Chondrocyte (in vitro differentiated cells): ENCODE data around the gene LHFPL2. TPM values are rescaled to one million over a fixed set of nuclear protein-coding genes. Genes with fewer than 3 reads are reported as not detected.

Experiments
- DNase-seq: peaks from one replicate; pipeline ENCODE4 v3.0.0; 2021; ENCODE audit warnings: mixed read lengths, low spot score
- H3K27ac Mint-ChIP-seq: one replicate; pipeline ENCODE4 v1.8.0; 2021; ENCODE audit warnings: mild to moderate bottlenecking, moderate library complexity, mixed read lengths; ENCODE audit not compliant: unreplicated experiment
- H3K27me3 Mint-ChIP-seq: 2 replicates; pipeline ENCODE4 v1.8.0; 2021; ENCODE audit warnings: low read depth, mixed read lengths
- H3K36me3 Mint-ChIP-seq: 2 replicates; pipeline ENCODE4 v1.8.0; 2021; ENCODE audit warnings: low read depth, mixed read lengths
- H3K4me1 Mint-ChIP-seq: 2 replicates; pipeline ENCODE4 v1.8.0; 2021; ENCODE audit warnings: low read depth, mild to moderate bottlenecking, mixed read lengths
- H3K4me3 Mint-ChIP-seq: one replicate; pipeline ENCODE4 v1.8.0; 2021; ENCODE audit warnings: mild to moderate bottlenecking, moderate library complexity, mixed read lengths; ENCODE audit not compliant: unreplicated experiment
- H3K9me3 Mint-ChIP-seq: 2 replicates; pipeline ENCODE4 v1.8.0; 2021; ENCODE audit warnings: low read depth, mixed read lengths
- CTCF ChIP-seq: fragments of 200-600 bp; sonication (generic); IDR thresholded peaks from 2 replicates; pipeline ENCODE4 v1.5.0; 2021; ENCODE audit warnings: antibody characterized with exemption, mild to moderate bottlenecking, moderate library complexity
- total RNA-seq: library from RNA; stranded (reverse); gene quantifications from 3 replicates; pipeline ENCODE4 v1.2.1, GENCODE V29; 2021

Gene LHFPL2
- total RNA-seq, 1 donor from 2014 or later, result 49.4 TPM

DNA sequence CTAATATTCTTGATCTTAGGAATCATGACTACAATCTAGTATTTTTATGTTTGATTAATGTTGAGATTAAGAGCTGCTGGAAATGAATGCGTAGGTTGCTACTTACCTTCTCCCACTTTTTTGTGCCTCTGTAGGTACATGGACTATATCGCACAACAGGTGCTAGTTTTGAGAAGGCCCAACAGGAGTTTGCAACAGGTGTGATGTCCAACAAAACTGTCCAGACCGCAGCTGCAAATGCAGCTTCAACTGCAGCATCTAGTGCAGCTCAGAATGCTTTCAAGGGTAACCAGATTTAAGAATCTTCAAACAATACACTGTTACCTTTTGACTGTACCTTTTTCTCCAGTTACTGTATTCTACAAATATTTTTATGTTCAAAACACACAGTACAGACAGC lies 173.2 kb downstream of the LHFPL2 start:
- H3K27ac Mint-ChIP-seq, result no peak overlapping the region
- H3K4me3 Mint-ChIP-seq, result no peak overlapping the region
- no peak for DNase-seq
- H3K27me3 Mint-ChIP-seq, result no peaks in the 10 kb centered on the region
- no peaks in the 10 kb centered on the region for H3K9me3 Mint-ChIP-seq
- no peak for TF ChIP-seq CTCF
- no peaks in the 10 kb centered on the region for H3K36me3 Mint-ChIP-seq
- peaks cover 10% of the 10 kb centered on the region for H3K4me1 Mint-ChIP-seq

- no peak for DNase-seq
- no peak for TF ChIP-seq CTCF
- Mint-ChIP-seq H3K36me3 (no peaks in the 10 kb centered on the region), H3K4me1 (peaks cover 10% of the 10 kb centered on the region), H3K27ac (no peak overlapping the region), H3K27me3 (no peaks in the 10 kb centered on the region), H3K9me3 (no peaks in the 10 kb centered on the region), H3K4me3 (no peak overlapping the region)
Observed at GRCh38 chr5:78473751-78474150, 174.8 kb downstream of the LHFPL2 start.

DNA sequence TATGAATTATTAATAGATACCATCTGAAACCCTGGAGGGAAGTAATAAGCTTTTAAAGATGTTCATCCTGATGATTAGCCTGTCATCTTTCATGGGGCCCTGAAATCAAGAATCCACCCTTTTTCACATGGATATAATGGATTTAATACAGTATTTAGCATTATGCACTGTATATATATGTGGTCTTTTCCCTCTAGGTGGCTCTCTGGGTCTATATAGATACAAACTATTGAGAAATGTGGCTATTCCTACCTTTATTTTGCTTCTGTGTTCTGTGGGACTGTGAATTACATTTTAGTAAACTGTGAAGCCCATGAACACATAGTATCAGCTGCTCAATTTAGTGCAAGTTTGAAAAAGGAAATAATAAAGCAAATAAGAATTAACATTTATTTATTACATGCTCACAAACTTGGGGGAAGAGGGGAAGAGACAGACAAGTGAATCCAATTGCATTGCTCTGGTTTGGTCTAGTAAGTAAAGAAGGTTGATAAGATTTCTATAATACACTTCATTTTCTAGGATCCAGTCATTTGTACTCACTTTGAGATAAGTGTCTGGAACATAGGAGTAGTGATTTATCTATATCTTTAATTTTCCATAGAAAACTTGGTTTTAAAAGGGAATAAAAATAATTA lies 176.0 kb downstream of the LHFPL2 start:
- H3K9me3 Mint-ChIP-seq, result no peaks in the 10 kb centered on the region
- DNase-seq, result no peak
- H3K4me3 Mint-ChIP-seq, result no peak overlapping the region

DNA sequence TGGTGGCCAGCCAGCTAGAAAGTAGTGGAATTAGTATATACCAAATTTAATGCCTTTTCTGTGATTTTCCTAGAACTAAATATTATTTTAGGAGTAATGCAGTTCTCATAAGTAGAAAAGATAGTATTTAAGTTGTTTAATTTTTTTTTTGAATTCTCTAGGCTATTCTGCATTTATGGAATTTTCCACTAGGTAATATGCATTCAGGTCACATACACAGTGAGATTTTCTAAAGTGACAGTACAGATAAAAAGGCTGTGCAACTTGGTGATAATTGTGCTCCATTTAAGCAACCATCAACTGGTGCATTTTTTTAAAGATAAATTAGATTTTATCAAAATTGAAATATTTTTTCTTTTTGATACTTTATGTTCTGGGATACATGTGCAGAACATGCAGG lies 176.7 kb downstream of the LHFPL2 start:
- Mint-ChIP-seq H3K4me3 (no peak overlapping the region), H3K4me1 (peaks cover 9% of the 10 kb centered on the region), H3K9me3 (no peaks in the 10 kb centered on the region), H3K27me3 (no peaks in the 10 kb centered on the region), H3K27ac (no peak overlapping the region), H3K36me3 (no peaks in the 10 kb centered on the region)
- no peak for TF ChIP-seq CTCF
- no peak for DNase-seq

More for the DNA sequence above, 176.0 kb downstream of the LHFPL2 start:
- H3K27me3 Mint-ChIP-seq, result no peaks in the 10 kb centered on the region
- H3K36me3 Mint-ChIP-seq, result no peaks in the 10 kb centered on the region
- TF ChIP-seq CTCF, result peak; percentile 77
- H3K27ac Mint-ChIP-seq, result no peak overlapping the region
- peaks cover 9% of the 10 kb centered on the region for H3K4me1 Mint-ChIP-seq

- Mint-ChIP-seq H3K36me3 (peaks cover 7% of the 10 kb centered on the region), H3K9me3 (no peaks in the 10 kb centered on the region)
- DNase-seq, result no peak
Observed at GRCh38 chr5:78467752-78468357, 180.7 kb downstream of the LHFPL2 start.

More at GRCh38 chr5:78467752-78468357, 180.7 kb downstream of the LHFPL2 start:
- Mint-ChIP-seq H3K4me3 (no peak overlapping the region), H3K27me3 (no peaks in the 10 kb centered on the region), H3K27ac (no peak overlapping the region), H3K4me1 (peaks cover 13% of the 10 kb centered on the region)
- TF ChIP-seq CTCF, result peak; percentile 97
